Aorta (tissue), 5 donors: Measurements from ENCODE around the gene PTN. TPM values are rescaled to one million over a fixed set of nuclear protein-coding genes. Genes with fewer than 3 reads are reported as not detected.
"Not testable (repeated sequence)": the region's sequence is repeated elsewhere in the genome, so short reads cannot be mapped to it uniquely, and the experiment has no call there.

ENCODE experiments used
- ATAC-seq: fragments of 200-7000 bp; cut with Tn5 transposase; one replicate; pipeline ENCODE4 v1.9.1; 2022; ENCODE audit warnings: moderate library complexity; ENCODE audit not compliant: low FRiP score
- DNase-seq, 2 donors: peaks; one replicate each; pipeline ENCODE4 v3.0.0-alpha.2; 2020
- H3K27ac ChIP-seq, 2 donors: one replicate each; pipeline ENCODE4 v1.5.1; 2013; ENCODE audit warnings: low read length in 2 of 2, mild to moderate bottlenecking in 2 of 2, moderate library complexity in 2 of 2, control low read depth in 1 of 2, inconsistent platforms in 1 of 2, low read depth in 1 of 2
- H3K27me3 ChIP-seq, 2 donors: one replicate each; pipeline ENCODE4 v1.6.1; 2013; ENCODE audit warnings: control low read depth in 1 of 2, low read length in 1 of 2, mild to moderate bottlenecking in 1 of 2, moderate library complexity in 1 of 2; ENCODE audit not compliant: insufficient read depth in 2 of 2, control insufficient read depth in 1 of 2
- H3K36me3 ChIP-seq, 2 donors: one replicate each; pipeline ENCODE4 v1.6.1; 2013; ENCODE audit warnings: control low read depth in 1 of 2, low read length in 1 of 2, mild to moderate bottlenecking in 1 of 2; ENCODE audit not compliant: insufficient read depth in 2 of 2, control insufficient read depth in 1 of 2
- H3K4me1 ChIP-seq, 2 donors: one replicate each; pipeline ENCODE4 v1.6.1; 2013; ENCODE audit warnings: low read length in 2 of 2, control low read depth in 1 of 2, mild to moderate bottlenecking in 1 of 2, moderate library complexity in 1 of 2; ENCODE audit not compliant: insufficient read depth in 2 of 2, control insufficient read depth in 1 of 2
- H3K4me3 ChIP-seq, 2 donors: one replicate each; pipeline ENCODE4 v1.5.1; 2013; ENCODE audit warnings: low read length in 2 of 2, control low read depth in 1 of 2, mild to moderate bottlenecking in 1 of 2
- H3K9me3 ChIP-seq: one replicate; pipeline ENCODE4 v1.6.1; 2013; ENCODE audit warnings: mild to moderate bottlenecking, low read length; ENCODE audit not compliant: control insufficient read depth
- WGBS, 2 donors: extraction: QIAGEN DNeasy Blood & Tissue Kit; methylation state at CpG; one replicate each; pipeline ENCODE4 v1.1.7; 2013; 5-methylcytosine and 5-hydroxymethylcytosine counted together
- intact Hi-C, 2 donors: fragments of 100-400 bp; cut with DNase I; formaldehyde crosslinking; loops; one replicate each; pipeline versions ENCODE4 v1.14.2 to v1.15.0; 2022
- polyA plus RNA-seq, 2 donors: library from polyadenylated mRNA; stranded (reverse); fragments of 200-250 nt; gene quantifications; one replicate each; pipeline ENCODE4 v1.2.3, GENCODE V29; 2013
- total RNA-seq, 2 donors: library from RNA; stranded (reverse); fragmentation: NEBNext Ultra II Directional; extraction: Animal tissue kit (Norgen Biotek cat#: 25700); gene quantifications; one replicate each; pipeline ENCODE4 v1.2.1, GENCODE V29; 2021
- donor health status: healthy with polysubstance abuse.
- donor health status: Bipolar disorder and iron deficiency.
- donor health status: DM: no; HTN: no; CAD: no.
- donor health status: DM: no; HTN: no; CAD: no.
- donor health status: DM: yes; HTN: yes; CAD: no.

PTN gene
- total and polyA plus RNA-seq, 4 donors, result 3.2 to 36.4 (median 12.0) TPM

GRCh38 chr7:137239186-137239585, 104.3 kb downstream of the PTN start:
- WGBS, 2 donors, result 97 to 98% methylated on average over 3 of the region's 3 CpGs
- H3K9me3 ChIP-seq, H3K4me1 ChIP-seq, H3K27me3 ChIP-seq, intact Hi-C loops, ATAC-seq, H3K27ac ChIP-seq, DNase-seq, H3K36me3 ChIP-seq, H3K4me3 ChIP-seq: not testable (repeated sequence)

- no peaks in the 10 kb centered on the region for H3K4me1 ChIP-seq
- no peak overlapping the region for H3K27ac ChIP-seq
- no peaks in the 10 kb centered on the region for H3K27me3 ChIP-seq
- intact Hi-C loops, result no loop called here
- DNase-seq, result no peak
- ATAC-seq, result no peak
- 90 to 93% methylated on average over 1 of the region's 1 CpG for WGBS, 2 donors
- no peaks in the 10 kb centered on the region for H3K9me3 ChIP-seq
- H3K36me3 ChIP-seq, result no peaks in the 10 kb centered on the region
- H3K4me3 ChIP-seq, result no peak overlapping the region
Observed at GRCh38 chr7:137235434-137235833, 108.1 kb downstream of the PTN start.

GRCh38 chr7:137231167-137231566, 112.4 kb downstream of the PTN start:
- Histone ChIP-seq H3K27ac (no peak overlapping the region), H3K36me3 (no peaks in the 10 kb centered on the region), H3K9me3 (no peaks in the 10 kb centered on the region), H3K4me1 (no peaks in the 10 kb centered on the region), H3K27me3 (no peaks in the 10 kb centered on the region), H3K4me3 (no peak overlapping the region)
- WGBS, 2 donors, result 86 to 88% methylated on average over 2 of the region's 2 CpGs
- DNase-seq (no peak), ATAC-seq (no peak)
- intact Hi-C loops, result no loop called here

DNA sequence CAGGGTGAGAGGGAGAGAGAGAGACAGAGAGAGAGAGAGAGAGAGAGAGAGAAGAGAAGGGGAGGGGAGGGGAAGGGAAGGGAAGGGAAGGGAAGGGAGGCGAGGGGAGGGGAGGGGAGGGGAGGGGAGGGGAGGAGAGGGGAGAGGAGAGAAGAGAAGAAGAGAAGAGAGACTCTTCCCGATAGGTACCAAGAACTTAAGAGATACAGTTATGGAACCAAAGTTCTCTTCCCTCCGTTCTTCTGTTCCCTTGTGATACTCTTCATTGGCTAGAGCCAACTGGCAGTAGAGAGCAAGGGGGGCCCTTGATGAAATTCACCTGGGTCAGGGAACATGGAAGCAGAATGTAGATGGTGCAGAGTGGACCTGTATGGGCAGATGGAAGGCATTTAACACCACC, 122.1 kb downstream of the PTN start:
- WGBS, 2 donors, result 94 to 96% methylated on average over 2 of the region's 3 CpGs
- no peak overlapping the region for H3K27ac ChIP-seq
- no peaks in the 10 kb centered on the region for H3K36me3 ChIP-seq
- H3K9me3 ChIP-seq, result no peaks in the 10 kb centered on the region
- no peaks in the 10 kb centered on the region for H3K4me1 ChIP-seq
- DNase-seq (no peak), ATAC-seq (no peak)
- intact Hi-C loops, result no loop called here
- H3K4me3 ChIP-seq, result no peak overlapping the region
- H3K27me3 ChIP-seq, result no peaks in the 10 kb centered on the region

- ATAC-seq, result no peak
- Histone ChIP-seq H3K27ac (no peak overlapping the region), H3K9me3 (no peaks in the 10 kb centered on the region), H3K36me3 (no peaks in the 10 kb centered on the region), H3K4me3 (no peak overlapping the region), H3K27me3 (no peaks in the 10 kb centered on the region), H3K4me1 (no peaks in the 10 kb centered on the region)
- WGBS, 2 donors, result 86% methylated on average over 2 of the region's 2 CpGs
- intact Hi-C loops, result no loop called here
- no peak for DNase-seq
Observed at GRCh38 chr7:137213744-137214143, 129.8 kb downstream of the PTN start.

DNA sequence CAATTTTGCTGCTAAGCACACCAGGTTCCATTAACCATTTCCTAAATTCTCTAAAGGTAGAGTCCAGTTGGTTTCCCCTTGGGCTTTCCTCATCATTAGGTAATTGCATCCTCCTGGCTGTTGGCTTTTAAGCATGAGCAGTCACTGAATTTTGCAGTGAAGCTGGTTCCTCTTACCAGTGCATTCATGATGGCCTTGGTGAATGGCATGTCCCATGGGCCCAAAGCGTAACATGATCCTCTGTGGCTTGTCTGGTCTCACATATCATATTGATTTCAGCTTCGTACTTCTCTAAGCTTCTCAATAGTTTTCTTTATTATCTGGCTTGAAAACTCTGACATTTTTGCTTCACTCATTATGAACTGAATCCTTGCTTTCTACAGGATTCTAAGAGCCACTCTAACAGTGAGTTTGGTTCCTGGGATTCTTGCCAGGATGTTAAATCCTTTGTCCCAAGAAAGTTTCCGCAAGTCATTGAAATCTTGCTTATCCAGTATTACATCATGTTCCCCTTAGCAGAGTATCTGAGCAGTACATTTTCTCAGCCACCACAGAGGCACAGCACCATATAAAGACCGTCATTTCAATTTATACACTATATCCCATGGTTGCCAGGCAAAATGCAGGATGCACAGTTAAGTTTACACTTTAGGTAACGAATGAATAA, 134.2 kb downstream of the PTN start:
- no peaks in the 10 kb centered on the region for H3K27me3 ChIP-seq
- no peak overlapping the region for H3K4me3 ChIP-seq
- intact Hi-C loops, result no loop called here
- H3K36me3 ChIP-seq, result no peaks in the 10 kb centered on the region
- H3K9me3 ChIP-seq, result no peaks in the 10 kb centered on the region
- no peaks in the 10 kb centered on the region for H3K4me1 ChIP-seq
- 76% methylated on average over 5 of the region's 5 CpGs for WGBS, 2 donors
- ATAC-seq (no peak), DNase-seq (no peak)
- no peak overlapping the region for H3K27ac ChIP-seq

GRCh38 chr7:137206770-137207169, 136.8 kb downstream of the PTN start:
- no peaks in the 10 kb centered on the region for H3K9me3 ChIP-seq
- no peak overlapping the region for H3K27ac ChIP-seq
- intact Hi-C loops, result no loop called here
- DNase-seq (no peak), ATAC-seq (no peak)
- no peaks in the 10 kb centered on the region for H3K4me1 ChIP-seq
- H3K27me3 ChIP-seq, result no peaks in the 10 kb centered on the region
- H3K36me3 ChIP-seq, result no peaks in the 10 kb centered on the region
- H3K4me3 ChIP-seq, result no peak overlapping the region

DNA sequence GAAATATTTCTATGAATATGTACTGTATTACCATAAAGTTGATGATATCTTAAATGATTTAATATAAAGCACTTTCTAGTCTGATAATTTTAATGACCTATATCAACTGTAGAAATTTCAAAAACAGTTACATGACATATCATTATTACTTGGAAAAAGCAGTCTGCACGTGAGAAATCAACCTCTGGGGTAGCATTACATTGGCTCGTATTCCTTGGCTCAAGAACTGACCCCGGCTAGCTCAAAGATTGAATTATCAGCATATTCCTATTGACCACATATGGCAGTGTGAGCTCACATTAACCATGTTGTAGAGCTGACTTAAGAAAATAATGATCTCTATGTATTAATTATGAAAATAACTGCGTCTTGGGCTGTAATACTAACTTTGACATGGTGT, 139.3 kb downstream of the PTN start:
- no peaks in the 10 kb centered on the region for H3K27me3 ChIP-seq
- DNase-seq (no peak), ATAC-seq (no peak)
- no peaks in the 10 kb centered on the region for H3K4me1 ChIP-seq
- H3K27ac ChIP-seq, result no peak overlapping the region
- WGBS, 2 donors, result 46 to 52% methylated on average over 4 of the region's 4 CpGs
- no peaks in the 10 kb centered on the region for H3K9me3 ChIP-seq
- no peak overlapping the region for H3K4me3 ChIP-seq
- no peaks in the 10 kb centered on the region for H3K36me3 ChIP-seq
- intact Hi-C loops, result no loop called here

DNA sequence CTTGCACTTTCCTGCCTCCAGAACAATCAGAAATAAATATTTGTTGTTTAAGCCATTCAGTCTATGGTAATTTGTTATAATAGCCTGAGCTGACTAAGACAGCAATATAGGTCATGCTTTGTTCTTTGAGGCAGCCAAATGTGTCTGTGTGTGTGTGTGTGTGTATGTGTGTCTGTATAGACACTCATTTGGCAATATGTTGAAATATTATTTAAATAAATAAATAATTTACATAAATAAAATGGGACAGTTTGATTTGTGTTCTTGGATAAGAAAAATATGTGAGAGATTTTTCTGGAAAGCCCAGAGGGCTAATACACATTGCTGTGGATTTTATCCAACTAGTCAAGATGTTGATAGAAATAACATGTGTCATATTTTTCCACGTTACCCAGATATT, 140.2 kb downstream of the PTN start:
- DNase-seq (no peak), ATAC-seq (no peak)
- Histone ChIP-seq H3K4me3 (no peak overlapping the region), H3K27ac (no peak overlapping the region), H3K36me3 (no peaks in the 10 kb centered on the region), H3K27me3 (no peaks in the 10 kb centered on the region), H3K9me3 (no peaks in the 10 kb centered on the region), H3K4me1 (no peaks in the 10 kb centered on the region)
- intact Hi-C loops, result no loop called here
- WGBS, 2 donors, result 3 to 6% methylated on average over 1 of the region's 1 CpG
